HFFc6 (cell line): ENCODE results near the gene ZNF280A. TPM values are rescaled to one million over a fixed set of nuclear protein-coding genes. Genes with fewer than 3 reads are reported as not detected.

Experiments
- DNase-seq: peaks from one replicate; pipeline ENCODE4 v3.0.0-alpha.2; 2018
- H3K27ac Mint-ChIP-seq: 2 replicates; pipeline ENCODE4 v1.8.0; 2020; ENCODE audit warnings: mild to moderate bottlenecking, mixed read lengths
- H3K27me3 Mint-ChIP-seq: 2 replicates; pipeline ENCODE4 v1.8.0; 2021; ENCODE audit warnings: mild to moderate bottlenecking, moderate library complexity, mixed read lengths; ENCODE audit not compliant: insufficient read depth
- H3K36me3 Mint-ChIP-seq: 2 replicates; pipeline ENCODE4 v1.8.0; 2021; ENCODE audit warnings: low read depth, mixed read lengths
- H3K4me1 Mint-ChIP-seq: 2 replicates; pipeline ENCODE4 v1.8.0; 2020; ENCODE audit warnings: low read depth, mixed read lengths
- H3K4me3 Mint-ChIP-seq: 2 replicates; pipeline ENCODE4 v1.8.0; 2020; ENCODE audit warnings: mild to moderate bottlenecking, moderate library complexity, mixed read lengths
- H3K9me3 Mint-ChIP-seq: 2 replicates; pipeline ENCODE4 v1.8.0; 2020; ENCODE audit warnings: mild to moderate bottlenecking, mixed read lengths
- CTCF ChIP-seq: fragments of 200-600 bp; sonication (generic); IDR thresholded peaks from 2 replicates; pipeline ENCODE4 v1.5.0; 2021; ENCODE audit warnings: antibody characterized with exemption, mild to moderate bottlenecking
- total RNA-seq, 6 experiments: library from RNA; stranded (reverse); fragmentation: NEBNext Ultra II Directional; extraction: Animal tissue kit (Norgen Biotek cat#: 25700); gene quantifications; 2 replicates in 1 of 6; 3 replicates in 5 of 6; pipeline ENCODE4 v1.2.3, GENCODE V29; 2021

The ZNF280A gene
- total RNA-seq, 6 experiments from 2014 or later = 0.08 TPM; not detected in 5

- H3K4me1 Mint-ChIP-seq = no peaks in the 10 kb centered on the region
Measured at GRCh38 chr22:22548317-22548716, 28.2 kb upstream of the ZNF280A start.

GRCh38 chr22:22547692-22548300, 27.7 kb upstream of the ZNF280A start:
- no peak for TF ChIP-seq CTCF

More at GRCh38 chr22:22548317-22548716, 28.2 kb upstream of the ZNF280A start:
- no peak for DNase-seq
- no peaks in the 10 kb centered on the region for H3K36me3 Mint-ChIP-seq
- H3K27ac Mint-ChIP-seq = no peak overlapping the region
- TF ChIP-seq CTCF = no peak
- no peak overlapping the region for H3K4me3 Mint-ChIP-seq
- H3K27me3 Mint-ChIP-seq = peaks cover 13% of the 10 kb centered on the region
- H3K9me3 Mint-ChIP-seq = no peaks in the 10 kb centered on the region

GRCh38 chr22:22547226-22547625, 27.2 kb upstream of the ZNF280A start:
- no peak for TF ChIP-seq CTCF
- Mint-ChIP-seq H3K4me3 (no peak overlapping the region), H3K27me3 (peaks cover 15% of the 10 kb centered on the region), H3K27ac (no peak overlapping the region), H3K36me3 (no peaks in the 10 kb centered on the region), H3K4me1 (no peaks in the 10 kb centered on the region), H3K9me3 (peaks cover 4% of the 10 kb centered on the region)
- no peak for DNase-seq

More at GRCh38 chr22:22547692-22548300, 27.7 kb upstream of the ZNF280A start:
- no peak for DNase-seq
- Mint-ChIP-seq H3K4me3 (no peak overlapping the region), H3K9me3 (no peaks in the 10 kb centered on the region), H3K27me3 (peaks cover 15% of the 10 kb centered on the region), H3K27ac (no peak overlapping the region), H3K4me1 (no peaks in the 10 kb centered on the region), H3K36me3 (no peaks in the 10 kb centered on the region)

- no peak for TF ChIP-seq CTCF
Measured at GRCh38 chr22:22546490-22546889, 26.4 kb upstream of the ZNF280A start.

GRCh38 chr22:22545084-22545483, 25.0 kb upstream of the ZNF280A start:
- H3K9me3 Mint-ChIP-seq = peaks cover 13% of the 10 kb centered on the region

More at GRCh38 chr22:22546490-22546889, 26.4 kb upstream of the ZNF280A start:
- DNase-seq = no peak
- Mint-ChIP-seq H3K36me3 (no peaks in the 10 kb centered on the region), H3K9me3 (peaks cover 6% of the 10 kb centered on the region), H3K4me3 (no peak overlapping the region), H3K27me3 (peaks cover 21% of the 10 kb centered on the region), H3K4me1 (no peaks in the 10 kb centered on the region), H3K27ac (no peak overlapping the region)

More at GRCh38 chr22:22545084-22545483, 25.0 kb upstream of the ZNF280A start:
- H3K36me3 Mint-ChIP-seq = no peaks in the 10 kb centered on the region
- H3K4me1 Mint-ChIP-seq = no peaks in the 10 kb centered on the region
- H3K27ac Mint-ChIP-seq = no peak overlapping the region
- H3K27me3 Mint-ChIP-seq = peaks cover 17% of the 10 kb centered on the region
- TF ChIP-seq CTCF = no peak
- DNase-seq = no peak
- H3K4me3 Mint-ChIP-seq = no peak overlapping the region
